H9 (cell line): ENCODE results near the gene PARP8. TPM values are rescaled to one million over a fixed set of nuclear protein-coding genes. Genes with fewer than 3 reads are reported as not detected.

ENCODE experiments used
- DNase-seq: peaks from one replicate; pipeline ENCODE4 v3.0.0-alpha.2; 2017
- H2AFZ ChIP-seq: one replicate; pipeline ENCODE4 v1.6.1; 2013; ENCODE audit warnings: mild to moderate bottlenecking, low read length, control low read depth, moderate library complexity
- H2AK5ac ChIP-seq: 2 replicates; pipeline ENCODE4 v1.6.1; 2013; ENCODE audit warnings: low read length, control low read depth, mixed read lengths; ENCODE audit not compliant: insufficient read length
- H2BK120ac ChIP-seq: one replicate; pipeline ENCODE4 v1.6.1; 2013; ENCODE audit warnings: low read depth, mild to moderate bottlenecking, low read length, control low read depth, inconsistent platforms; ENCODE audit not compliant: poor library complexity, severe bottlenecking
- H2BK12ac ChIP-seq: 2 replicates; pipeline ENCODE4 v1.6.1; 2013; ENCODE audit warnings: low read length, control low read depth, mixed read lengths, low read depth; ENCODE audit not compliant: insufficient read length
- H2BK15ac ChIP-seq: 2 replicates; pipeline ENCODE4 v1.6.1; 2013; ENCODE audit warnings: low read depth, low read length, control low read depth
- H2BK20ac ChIP-seq: one replicate; pipeline ENCODE4 v1.6.1; 2013; ENCODE audit warnings: low read depth, mild to moderate bottlenecking, low read length, control low read depth, inconsistent platforms; ENCODE audit not compliant: poor library complexity, severe bottlenecking
- H2BK5ac ChIP-seq: 2 replicates; pipeline ENCODE4 v1.6.1; 2013; ENCODE audit warnings: low read length, control low read depth, mixed read lengths; ENCODE audit not compliant: insufficient read length
- H3K14ac ChIP-seq: 2 replicates; pipeline ENCODE4 v1.6.1; 2013; ENCODE audit warnings: low read length, control low read depth; ENCODE audit not compliant: insufficient read depth
- H3K18ac ChIP-seq: 2 replicates; pipeline ENCODE4 v1.6.1; 2013; ENCODE audit warnings: low read depth, mild to moderate bottlenecking, mixed read lengths, low read length, control low read depth; ENCODE audit not compliant: insufficient read length
- H3K23ac ChIP-seq: 2 replicates; pipeline ENCODE4 v1.6.1; 2013; ENCODE audit warnings: low read length, control low read depth, mixed read lengths, low read depth; ENCODE audit not compliant: insufficient read length
- H3K23me2 ChIP-seq: 2 replicates; pipeline ENCODE4 v1.6.1; 2013; ENCODE audit warnings: low read depth, mild to moderate bottlenecking, mixed read lengths, low read length, control low read depth; ENCODE audit not compliant: insufficient read length, poor library complexity, severe bottlenecking
- H3K27ac ChIP-seq: 2 replicates; pipeline ENCODE4 v1.5.1; 2013; ENCODE audit warnings: low read length, control low read depth, mixed read lengths, low read depth; ENCODE audit not compliant: insufficient read length
- H3K27me3 ChIP-seq: 2 replicates; pipeline ENCODE4 v1.6.1; 2013; ENCODE audit warnings: low read length, control low read depth, inconsistent platforms; ENCODE audit not compliant: insufficient read depth
- H3K4ac ChIP-seq: 2 replicates; pipeline ENCODE4 v1.6.1; 2013; ENCODE audit warnings: low read depth, mild to moderate bottlenecking, control low read depth, inconsistent platforms, low read length, moderate library complexity
- H3K4me1 ChIP-seq: 2 replicates; pipeline ENCODE4 v1.6.1; 2013; ENCODE audit warnings: low read length, control low read depth, inconsistent platforms; ENCODE audit not compliant: insufficient read depth
- H3K4me2 ChIP-seq: 2 replicates; pipeline ENCODE4 v1.6.1; 2013; ENCODE audit warnings: low read length, control low read depth, mixed read lengths; ENCODE audit not compliant: insufficient read length, insufficient read depth
- H3K56ac ChIP-seq: 2 replicates; pipeline ENCODE4 v1.6.1; 2013; ENCODE audit warnings: low read depth, mild to moderate bottlenecking, mixed read lengths, low read length, control low read depth; ENCODE audit not compliant: insufficient read length
- H3K79me1 ChIP-seq: 2 replicates; pipeline ENCODE4 v1.6.1; 2013; ENCODE audit warnings: low read depth, mild to moderate bottlenecking, moderate library complexity, low read length, control low read depth, inconsistent platforms; ENCODE audit not compliant: insufficient read depth, poor library complexity, severe bottlenecking
- H3K79me2 ChIP-seq: 2 replicates; pipeline ENCODE4 v1.6.1; 2013; ENCODE audit warnings: low read length, control low read depth, inconsistent platforms; ENCODE audit not compliant: insufficient read depth
- H3K9ac ChIP-seq: 2 replicates; pipeline ENCODE4 v1.6.1; 2013; ENCODE audit warnings: low read length, control low read depth, mixed read lengths; ENCODE audit not compliant: insufficient read length; ENCODE audit errors: extremely low read depth
- H3K9me3 ChIP-seq: one replicate; pipeline ENCODE4 v1.6.1; 2013; ENCODE audit warnings: low read depth, low read length, inconsistent platforms; ENCODE audit not compliant: control insufficient read depth
- H3T11ph ChIP-seq: one replicate; pipeline ENCODE4 v1.6.1; 2013; ENCODE audit warnings: mild to moderate bottlenecking, low read length, control low read depth, inconsistent platforms
- H4K20me1 ChIP-seq: one replicate; pipeline ENCODE4 v1.6.1; 2013; ENCODE audit not compliant: control insufficient read depth, insufficient read length, insufficient read depth
- H4K5ac ChIP-seq: 2 replicates; pipeline ENCODE4 v1.6.1; 2013; ENCODE audit warnings: low read depth, mild to moderate bottlenecking, mixed read lengths, low read length, control low read depth; ENCODE audit not compliant: insufficient read length
- H4K8ac ChIP-seq: replicated peaks from 2 replicates; pipeline ENCODE4 v1.6.1; 2013; ENCODE audit warnings: low read length, control low read depth, mixed read lengths, low read depth; ENCODE audit not compliant: insufficient read length
- H4K91ac ChIP-seq: 2 replicates; pipeline ENCODE4 v1.6.1; 2013; ENCODE audit warnings: low read depth, mild to moderate bottlenecking, moderate library complexity, mixed read lengths, low read length, control low read depth; ENCODE audit not compliant: insufficient read length
- H3K27ac Mint-ChIP-seq, 3 experiments: 2 replicates in 2 of 3; 3 replicates in 1 of 3; pipeline ENCODE4 v1.8.0; 2020 to 2021; ENCODE audit warnings: mixed read lengths in 3 of 3, mild to moderate bottlenecking in 1 of 3, moderate library complexity in 1 of 3
- H3K27me3 Mint-ChIP-seq: 2 replicates; pipeline ENCODE4 v1.8.0; 2021; ENCODE audit warnings: low read depth, mild to moderate bottlenecking, moderate library complexity, mixed read lengths
- H3K36me3 Mint-ChIP-seq, 3 experiments: 2 replicates in 2 of 3; 3 replicates in 1 of 3; pipeline ENCODE4 v1.8.0; 2020 to 2021; ENCODE audit warnings: low read depth in 3 of 3, mixed read lengths in 3 of 3; ENCODE audit not compliant: insufficient read depth in 1 of 3
- H3K4me1 Mint-ChIP-seq, 2 experiments: 2 replicates each; pipeline ENCODE4 v1.8.0; 2020; ENCODE audit warnings: mixed read lengths in 2 of 2
- H3K4me3 Mint-ChIP-seq, 2 experiments: 2 replicates in 1 of 2; 3 replicates in 1 of 2; pipeline ENCODE4 v1.8.0; 2020 to 2021; ENCODE audit warnings: mild to moderate bottlenecking in 2 of 2, mixed read lengths in 2 of 2, moderate library complexity in 1 of 2
- H3K9me3 Mint-ChIP-seq, 2 experiments: 2 replicates in 1 of 2; 3 replicates in 1 of 2; pipeline ENCODE4 v1.8.0; 2020; ENCODE audit warnings: mild to moderate bottlenecking in 2 of 2, mixed read lengths in 2 of 2, moderate library complexity in 1 of 2
- CTCF ChIP-seq: fragments of 200-600 bp; sonication (generic); conservative IDR thresholded peaks from 3 replicates; pipeline ENCODE4 v1.8.0; 2021; ENCODE audit warnings: antibody characterized with exemption, mild to moderate bottlenecking
- WGBS: extraction: QIAGEN DNeasy Blood & Tissue Kit; methylation state at CpG from one replicate; pipeline ENCODE4 v1.1.7; 2013; ENCODE audit warnings: missing lambda C conversion rate, low lambda C conversion rate, mixed read lengths; ENCODE audit not compliant: insufficient read length; ENCODE audit errors: extremely low coverage; 5-methylcytosine and 5-hydroxymethylcytosine counted together
- total RNA-seq: library from RNA; stranded (reverse); gene quantifications from 2 replicates; pipeline ENCODE4 v1.2.1, GENCODE V29; 2021

Gene PARP8
- total RNA-seq, 1 experiment from 2014 or later, result 34.0 TPM

- H3K4me3 Mint-ChIP-seq, result no peak overlapping the region
- Histone ChIP-seq H3K23me2 (no peaks in the 10 kb centered on the region), H3T11ph (no peak overlapping the region), H2AK5ac (no peak overlapping the region), H3K18ac (no peak overlapping the region), H3K4me2 (no peak overlapping the region), H4K8ac (no peak overlapping the region), H3K56ac (no peak overlapping the region), H3K27ac (no peak overlapping the region), H4K91ac (no peak overlapping the region), H2BK20ac (no peak overlapping the region), H2BK5ac (no peak overlapping the region), H3K27me3 (no peaks in the 10 kb centered on the region), H2BK12ac (no peak overlapping the region), H2BK15ac (no peak overlapping the region), H3K79me2 (no peaks in the 10 kb centered on the region), H3K4me1 (no peaks in the 10 kb centered on the region), H4K5ac (no peak overlapping the region), H3K14ac (no peak overlapping the region), H4K20me1 (no peaks in the 10 kb centered on the region), H3K23ac (no peak overlapping the region), H2BK120ac (no peak overlapping the region), H3K79me1 (no peaks in the 10 kb centered on the region), H2AFZ (no peak overlapping the region), H3K9me3 (no peaks in the 10 kb centered on the region), H3K4ac (no peak overlapping the region), H3K9ac (no peak overlapping the region)
- H3K9me3 Mint-ChIP-seq, result peaks cover 0 to 13% of the 10 kb centered on the region in 2 experiments; a peak in 3 of 5 replicates
- no peaks in the 10 kb centered on the region for H3K4me1 Mint-ChIP-seq
- peaks cover 13 to 22% (median 14%) of the 10 kb centered on the region in 3 experiments for H3K36me3 Mint-ChIP-seq
- TF ChIP-seq CTCF, result no peak
- no CpG with 5 or more reads among the region's 3 CpGs for WGBS
- H3K27ac Mint-ChIP-seq, result no peak overlapping the region; a peak in 1 of 7 replicates
- no peak for DNase-seq
- H3K27me3 Mint-ChIP-seq, result no peaks in the 10 kb centered on the region
These were observed 147.3 kb downstream of the PARP8 start for GRCh38 chr5:50813691-50814090.
